GM21619 (cell line): Measurements from ENCODE around the gene SARS1.
"Not testable (repeated sequence)": the region's sequence is repeated elsewhere in the genome, so short reads cannot be mapped to it uniquely, and the experiment has no call there.

Experiments
- ATAC-seq: cut with Tn5 transposase; IDR thresholded peaks from one replicate; pipeline ENCODE4 v1.9.1; 2021; ENCODE audit not compliant: unreplicated experiment

SARS1 gene

GRCh38 chr1:109274533-109275476, 61.1 kb downstream of the SARS1 start:
- no peak for ATAC-seq

GRCh38 chr1:109275706-109276345, 62.1 kb downstream of the SARS1 start:
- ATAC-seq, result no peak

- ATAC-seq, result peak; percentile 69
Observed at GRCh38 chr1:109277434-109278204, 63.9 kb downstream of the SARS1 start.

- ATAC-seq, result no peak
Observed at GRCh38 chr1:109279615-109280278, 66.0 kb downstream of the SARS1 start.

- ATAC-seq, result no peak
Observed at GRCh38 chr1:109280862-109281261, 67.1 kb downstream of the SARS1 start.

GRCh38 chr1:109281680-109282496, 68.2 kb downstream of the SARS1 start:
- ATAC-seq, result no peak

- no peak for ATAC-seq
Observed at GRCh38 chr1:109282497-109282951, 68.8 kb downstream of the SARS1 start.

- ATAC-seq, result peak; percentile 93
Observed at GRCh38 chr1:109282952-109283747, 69.4 kb downstream of the SARS1 start, which contains the start of gene PSRC1. TSS of gene PSRC1 (minus strand) at chr1:109283145.

- ATAC-seq, result no peak
Observed at GRCh38 chr1:109283748-109284600, 70.3 kb downstream of the SARS1 start.

- not testable (repeated sequence) for ATAC-seq
Observed at GRCh38 chr1:109286762-109287161, 73.0 kb downstream of the SARS1 start.
